GM13977 (cell line): ENCODE data around the gene CACNA2D4.

ENCODE experiments used
- DNase-seq: peaks from one replicate; pipeline ENCODE4 v3.0.0; 2012; ENCODE audit warnings: low spot score
- CTCF ChIP-seq: IDR thresholded peaks from 2 replicates; pipeline ENCODE4 v1.5.1; 2012; ENCODE audit warnings: mild to moderate bottlenecking, control low read depth; ENCODE audit not compliant: insufficient read depth; ENCODE audit errors: extremely low read depth, missing control alignments
- in situ Hi-C: fragments of 300-500 bp; cut with MboI; formaldehyde crosslinking; loops from one replicate; pipeline ENCODE4 v1.12.0; 2022; ENCODE audit warnings: low sequenced_read_pairs, low pct_unique_long_range_greater_than_20kb, mixed read lengths, inconsistent platforms; ENCODE audit not compliant: unreplicated experiment

The CACNA2D4 gene

GRCh38 chr12:1844661-1845409 is 73.6 kb downstream of the CACNA2D4 start:
- in situ Hi-C loops: no loop called here
- no peak for TF ChIP-seq CTCF
- no peak for DNase-seq

- no peak for TF ChIP-seq CTCF
- DNase-seq: no peak
- in situ Hi-C loops: no loop called here
These were observed 74.2 kb downstream of the CACNA2D4 start for GRCh38 chr12:1844223-1844622.

GRCh38 chr12:1843641-1844005 is 74.8 kb downstream of the CACNA2D4 start:
- TF ChIP-seq CTCF: no peak
- in situ Hi-C loops: no loop called here
- no peak for DNase-seq

GRCh38 chr12:1842905-1843640 is 75.4 kb downstream of the CACNA2D4 start:
- no peak for DNase-seq
- no peak for TF ChIP-seq CTCF
- in situ Hi-C loops: no loop called here

- in situ Hi-C loops: no loop called here
- DNase-seq: no peak
- no peak for TF ChIP-seq CTCF
These were observed 76.1 kb downstream of the CACNA2D4 start for GRCh38 chr12:1842183-1842904.

- in situ Hi-C loops: no loop called here
- no peak for TF ChIP-seq CTCF
- DNase-seq: no peak
These were observed 76.8 kb downstream of the CACNA2D4 start for GRCh38 chr12:1841586-1842182.
